GM23338 (cell line): ENCODE results near the gene AS3MT. TPM values are rescaled to one million over a fixed set of nuclear protein-coding genes. Genes with fewer than 3 reads are reported as not detected.

ENCODE experiments used
- ATAC-seq: fragments of 200-7000 bp; cut with Tn5 transposase; 3 replicates; pipeline ENCODE4 v1.9.1; 2020
- DNase-seq: peaks from one replicate; pipeline ENCODE4 v3.0.0-alpha.2; 2015; ENCODE audit warnings: low spot score
- H2AFZ ChIP-seq: fragments of 200-600 bp; sonication (generic); 2 replicates; pipeline ENCODE4 v1.8.0; 2016; ENCODE audit warnings: antibody characterized with exemption, mild to moderate bottlenecking, moderate library complexity
- H3F3A ChIP-seq: fragments of 200-600 bp; sonication (generic); replicated peaks from 2 replicates; pipeline ENCODE4 v1.8.0; 2017; ENCODE audit warnings: antibody characterized with exemption, mixed run types, low read depth
- H3K27ac ChIP-seq: fragments of 200-600 bp; sonication (generic); 2 replicates; pipeline ENCODE4 v1.6.1; 2016; ENCODE audit warnings: low read depth
- H3K27me3 ChIP-seq: fragments of 200-600 bp; sonication (generic); 2 replicates; pipeline ENCODE4 v1.8.0; 2016; ENCODE audit warnings: mild to moderate bottlenecking, mixed run types, moderate library complexity; ENCODE audit not compliant: insufficient read depth
- H3K36me3 ChIP-seq: fragments of 200-600 bp; sonication (generic); 2 replicates; pipeline ENCODE4 v1.8.0; 2016; ENCODE audit warnings: mild to moderate bottlenecking; ENCODE audit not compliant: insufficient read depth
- H3K4me1 ChIP-seq: fragments of 200-600 bp; sonication (generic); 2 replicates; pipeline ENCODE4 v1.8.0; 2016; ENCODE audit warnings: mild to moderate bottlenecking, moderate library complexity; ENCODE audit not compliant: insufficient read depth
- H3K4me2 ChIP-seq: fragments of 200-600 bp; sonication (generic); 2 replicates; pipeline ENCODE4 v1.7.1; 2017; ENCODE audit warnings: mixed run types
- H3K4me3 ChIP-seq: fragments of 200-600 bp; sonication (generic); 2 replicates; pipeline ENCODE4 v1.6.1; 2016; ENCODE audit warnings: mixed run types
- H3K79me2 ChIP-seq: fragments of 200-600 bp; sonication (generic); replicated peaks from 2 replicates; pipeline ENCODE4 v1.8.0; 2017; ENCODE audit warnings: mild to moderate bottlenecking; ENCODE audit not compliant: insufficient read depth
- H3K9me2 ChIP-seq: fragments of 200-600 bp; sonication (generic); 2 replicates; pipeline ENCODE4 v1.8.0; 2017; ENCODE audit not compliant: insufficient read depth
- H4K20me1 ChIP-seq: fragments of 200-600 bp; sonication (generic); replicated peaks from 2 replicates; pipeline ENCODE4 v1.8.0; 2017; ENCODE audit warnings: mild to moderate bottlenecking; ENCODE audit not compliant: insufficient read depth
- H3K27ac Mint-ChIP-seq: 2 replicates; pipeline ENCODE4 v1.8.0; 2020; ENCODE audit warnings: inconsistent platforms, mild to moderate bottlenecking, moderate library complexity, mixed read lengths
- H3K27me3 Mint-ChIP-seq: 3 replicates; pipeline ENCODE4 v1.8.0; 2022; ENCODE audit warnings: low read depth, mild to moderate bottlenecking, moderate library complexity, mixed read lengths, inconsistent platforms; ENCODE audit not compliant: insufficient read depth, poor library complexity
- H3K36me3 Mint-ChIP-seq: 3 replicates; pipeline ENCODE4 v1.8.0; 2021; ENCODE audit warnings: low read depth, mild to moderate bottlenecking, inconsistent platforms, moderate library complexity, mixed read lengths
- H3K4me1 Mint-ChIP-seq: 3 replicates; pipeline ENCODE4 v1.8.0; 2020; ENCODE audit warnings: mild to moderate bottlenecking, inconsistent platforms, mixed read lengths
- H3K4me3 Mint-ChIP-seq: 3 replicates; pipeline ENCODE4 v1.8.0; 2021; ENCODE audit warnings: moderate library complexity, mild to moderate bottlenecking, inconsistent platforms, mixed read lengths
- H3K9me3 Mint-ChIP-seq: 3 replicates; pipeline ENCODE4 v1.8.0; 2020; ENCODE audit warnings: moderate library complexity, mild to moderate bottlenecking, inconsistent platforms, mixed read lengths
- CREB1 ChIP-seq: fragments of 250-450 bp; sonication (Bioruptor Pico); IDR thresholded peaks from 2 replicates; pipeline ENCODE4 v1.5.0; 2020; ENCODE audit warnings: low read depth, mild to moderate bottlenecking, moderate library complexity
- JUNB ChIP-seq: IDR thresholded peaks from one replicate; pipeline ENCODE4 v1.6.1; 2016; ENCODE audit warnings: antibody characterized with exemption; ENCODE audit not compliant: unreplicated experiment
- POLR2AphosphoS5 ChIP-seq: IDR thresholded peaks from 2 replicates; pipeline ENCODE4 v1.6.1; 2016; ENCODE audit warnings: antibody characterized with exemption, low read depth
- ZNF331 ChIP-seq: fragments of 250-450 bp; sonication (Bioruptor Pico); IDR thresholded peaks from 2 replicates; pipeline ENCODE4 v1.5.0; 2020; ENCODE audit warnings: low read depth, mild to moderate bottlenecking, moderate library complexity
- ZNF462 ChIP-seq: fragments of 250-450 bp; sonication (Bioruptor Pico); IDR thresholded peaks from 2 replicates; pipeline ENCODE4 v1.5.0; 2020; ENCODE audit warnings: mild to moderate bottlenecking, moderate library complexity
- polyA plus RNA-seq: library from polyadenylated mRNA; unstranded; fragments of >200 nt; fragmentation: Nextera tagmentation; extraction: Ambion mirVana; gene quantifications from 2 replicates; pipeline ENCODE4 v1.2.1, GENCODE V29; 2016
- total RNA-seq: library from RNA; depleted of rRNA; stranded (reverse); fragments of >200 nt; shearing (Covaris generic); gene quantifications from 2 replicates; pipeline ENCODE4 v1.2.3, GENCODE V29; 2014
- TF ChIP-seq, protein P1 (sequence below): IDR thresholded peaks from one replicate; pipeline ENCODE4 v1.6.1; 2018; ENCODE audit warnings: antibody characterized with exemption; ENCODE audit not compliant: unreplicated experiment

The AS3MT gene
- total and polyA plus RNA-seq, 2 experiments from 2014 or later: 6.3 to 8.8 TPM

GRCh38 chr10:102880256-102880655 lies 11.0 kb downstream of the AS3MT start:
- H3K36me3 Mint-ChIP-seq: no peaks in the 10 kb centered on the region; the same call in 2 of the 3 replicates

More at GRCh38 chr10:102880256-102880655, 11.0 kb downstream of the AS3MT start:
- Mint-ChIP-seq H3K9me3 (no peaks in the 10 kb centered on the region), H3K27ac (no peak overlapping the region), H3K4me1 (no peaks in the 10 kb centered on the region), H3K4me3 (no peak overlapping the region), H3K27me3 (no peaks in the 10 kb centered on the region)
- Histone ChIP-seq H3K27me3 (no peaks in the 10 kb centered on the region), H3K4me3 (no peak overlapping the region), H3K4me2 (no peak overlapping the region), H3K9me2 (no peaks in the 10 kb centered on the region), H3K36me3 (no peaks in the 10 kb centered on the region), H2AFZ (no peak overlapping the region), H3K79me2 (no peaks in the 10 kb centered on the region), H3K27ac (no peak overlapping the region), H3K4me1 (no peaks in the 10 kb centered on the region), H3F3A (no peaks in the 10 kb centered on the region), H4K20me1 (no peaks in the 10 kb centered on the region)
- ATAC-seq: no peak
- TF ChIP-seq ZNF462 (no peak), POLR2AphosphoS5 (no peak), CREB1 (CRISPR knock-in tag) (no peak), JUNB (no peak), ZNF331 (CRISPR knock-in tag) (no peak)
- TF ChIP-seq, protein P1, sequence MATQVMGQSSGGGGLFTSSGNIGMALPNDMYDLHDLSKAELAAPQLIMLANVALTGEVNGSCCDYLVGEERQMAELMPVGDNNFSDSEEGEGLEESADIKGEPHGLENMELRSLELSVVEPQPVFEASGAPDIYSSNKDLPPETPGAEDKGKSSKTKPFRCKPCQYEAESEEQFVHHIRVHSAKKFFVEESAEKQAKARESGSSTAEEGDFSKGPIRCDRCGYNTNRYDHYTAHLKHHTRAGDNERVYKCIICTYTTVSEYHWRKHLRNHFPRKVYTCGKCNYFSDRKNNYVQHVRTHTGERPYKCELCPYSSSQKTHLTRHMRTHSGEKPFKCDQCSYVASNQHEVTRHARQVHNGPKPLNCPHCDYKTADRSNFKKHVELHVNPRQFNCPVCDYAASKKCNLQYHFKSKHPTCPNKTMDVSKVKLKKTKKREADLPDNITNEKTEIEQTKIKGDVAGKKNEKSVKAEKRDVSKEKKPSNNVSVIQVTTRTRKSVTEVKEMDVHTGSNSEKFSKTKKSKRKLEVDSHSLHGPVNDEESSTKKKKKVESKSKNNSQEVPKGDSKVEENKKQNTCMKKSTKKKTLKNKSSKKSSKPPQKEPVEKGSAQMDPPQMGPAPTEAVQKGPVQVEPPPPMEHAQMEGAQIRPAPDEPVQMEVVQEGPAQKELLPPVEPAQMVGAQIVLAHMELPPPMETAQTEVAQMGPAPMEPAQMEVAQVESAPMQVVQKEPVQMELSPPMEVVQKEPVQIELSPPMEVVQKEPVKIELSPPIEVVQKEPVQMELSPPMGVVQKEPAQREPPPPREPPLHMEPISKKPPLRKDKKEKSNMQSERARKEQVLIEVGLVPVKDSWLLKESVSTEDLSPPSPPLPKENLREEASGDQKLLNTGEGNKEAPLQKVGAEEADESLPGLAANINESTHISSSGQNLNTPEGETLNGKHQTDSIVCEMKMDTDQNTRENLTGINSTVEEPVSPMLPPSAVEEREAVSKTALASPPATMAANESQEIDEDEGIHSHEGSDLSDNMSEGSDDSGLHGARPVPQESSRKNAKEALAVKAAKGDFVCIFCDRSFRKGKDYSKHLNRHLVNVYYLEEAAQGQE: no peak
- no peak for DNase-seq
